HG03175 (cell line): ENCODE results near the gene CTR9.

Source experiments
- ATAC-seq: cut with Tn5 transposase; IDR thresholded peaks from one replicate; pipeline ENCODE4 v1.9.1; 2021; ENCODE audit warnings: mild to moderate bottlenecking, moderate library complexity; ENCODE audit not compliant: unreplicated experiment

CTR9 gene

GRCh38 chr11:10779086-10779485 is 28.0 kb downstream of the CTR9 start:
- ATAC-seq: no peak

GRCh38 chr11:10780040-10780439 is 29.0 kb downstream of the CTR9 start:
- ATAC-seq: no peak

- ATAC-seq: no peak
Measured at GRCh38 chr11:10784232-10785145, 33.4 kb downstream of the CTR9 start.

- no peak for ATAC-seq
Measured at GRCh38 chr11:10785146-10785474, 34.1 kb downstream of the CTR9 start.

GRCh38 chr11:10786451-10786850 is 35.4 kb downstream of the CTR9 start:
- no peak for ATAC-seq

GRCh38 chr11:10792385-10793068 is 41.5 kb downstream of the CTR9 start:
- peak; percentile 90 for ATAC-seq

GRCh38 chr11:10793470-10794255 is 42.6 kb downstream of the CTR9 start:
- no peak for ATAC-seq

GRCh38 chr11:10796191-10796590 is 45.1 kb downstream of the CTR9 start:
- ATAC-seq: no peak

- ATAC-seq: no peak
Measured at GRCh38 chr11:10797001-10797400, 46.0 kb downstream of the CTR9 start.

- ATAC-seq: no peak
Measured at GRCh38 chr11:10797531-10797930, 46.5 kb downstream of the CTR9 start.

- ATAC-seq: no peak
Measured at GRCh38 chr11:10798330-10798928, 47.4 kb downstream of the CTR9 start.

- ATAC-seq: no peak
Measured at GRCh38 chr11:10800292-10800691, 49.2 kb downstream of the CTR9 start.

- ATAC-seq: no peak
Measured at GRCh38 chr11:10803676-10804075, 52.6 kb downstream of the CTR9 start.

GRCh38 chr11:10805741-10806140 is 54.7 kb downstream of the CTR9 start:
- no peak for ATAC-seq

- no peak for ATAC-seq
Measured at GRCh38 chr11:10806206-10806605, 55.2 kb downstream of the CTR9 start.

GRCh38 chr11:10807493-10808234 is 56.6 kb downstream of the CTR9 start:
- ATAC-seq: peak; percentile 1

- no peak for ATAC-seq
Measured at GRCh38 chr11:10808235-10808552, 57.1 kb downstream of the CTR9 start.

GRCh38 chr11:10808553-10809372 is 57.7 kb downstream of the CTR9 start, which contains the start of gene EIF4G2:
EIF4G2 (minus strand) TSS chr11:10808926.
- ATAC-seq: peak; percentile 93

GRCh38 chr11:10809373-10810160 is 58.5 kb downstream of the CTR9 start:
- ATAC-seq: peak; percentile 19
